HG03558 (cell line): Measurements from ENCODE around the gene CDK13.
"Not testable (repeated sequence)": the region's sequence is repeated elsewhere in the genome, so short reads cannot be mapped to it uniquely, and the experiment has no call there.

ENCODE experiments used
- ATAC-seq: cut with Tn5 transposase; IDR thresholded peaks from one replicate; pipeline ENCODE4 v1.9.1; 2021; ENCODE audit warnings: moderate number of reproducible peaks; ENCODE audit not compliant: unreplicated experiment; ENCODE audit errors: extremely low read depth

CDK13 gene

GRCh38 chr7:40138973-40139372, 188.9 kb downstream of the CDK13 start:
- ATAC-seq = no peak

GRCh38 chr7:40139891-40140290, 189.8 kb downstream of the CDK13 start:
- not testable (repeated sequence) for ATAC-seq

GRCh38 chr7:40141916-40142315, 191.9 kb downstream of the CDK13 start:
- ATAC-seq = not testable (repeated sequence)

GRCh38 chr7:40145596-40146130, 195.6 kb downstream of the CDK13 start:
- not testable (repeated sequence) for ATAC-seq

- no peak for ATAC-seq
Observed at GRCh38 chr7:40147371-40148246, 197.6 kb downstream of the CDK13 start.

GRCh38 chr7:40148247-40148580, 198.2 kb downstream of the CDK13 start:
- not testable (repeated sequence) for ATAC-seq

GRCh38 chr7:40148671-40149070, 198.6 kb downstream of the CDK13 start:
- ATAC-seq = no peak
